GM23338 (cell line): ENCODE data around the gene EPG5. TPM values are rescaled to one million over a fixed set of nuclear protein-coding genes. Genes with fewer than 3 reads are reported as not detected.

Experiments used
- ATAC-seq: fragments of 200-7000 bp; cut with Tn5 transposase; 3 replicates; pipeline ENCODE4 v1.9.1; 2020
- DNase-seq: peaks from one replicate; pipeline ENCODE4 v3.0.0-alpha.2; 2015; ENCODE audit warnings: low spot score
- H2AFZ ChIP-seq: fragments of 200-600 bp; sonication (generic); 2 replicates; pipeline ENCODE4 v1.8.0; 2016; ENCODE audit warnings: antibody characterized with exemption, mild to moderate bottlenecking, moderate library complexity
- H3F3A ChIP-seq: fragments of 200-600 bp; sonication (generic); replicated peaks from 2 replicates; pipeline ENCODE4 v1.8.0; 2017; ENCODE audit warnings: antibody characterized with exemption, mixed run types, low read depth
- H3K27ac ChIP-seq: fragments of 200-600 bp; sonication (generic); 2 replicates; pipeline ENCODE4 v1.6.1; 2016; ENCODE audit warnings: low read depth
- H3K27me3 ChIP-seq: fragments of 200-600 bp; sonication (generic); 2 replicates; pipeline ENCODE4 v1.8.0; 2016; ENCODE audit warnings: mild to moderate bottlenecking, mixed run types, moderate library complexity; ENCODE audit not compliant: insufficient read depth
- H3K36me3 ChIP-seq: fragments of 200-600 bp; sonication (generic); 2 replicates; pipeline ENCODE4 v1.8.0; 2016; ENCODE audit warnings: mild to moderate bottlenecking; ENCODE audit not compliant: insufficient read depth
- H3K4me1 ChIP-seq: fragments of 200-600 bp; sonication (generic); 2 replicates; pipeline ENCODE4 v1.8.0; 2016; ENCODE audit warnings: mild to moderate bottlenecking, moderate library complexity; ENCODE audit not compliant: insufficient read depth
- H3K4me2 ChIP-seq: fragments of 200-600 bp; sonication (generic); 2 replicates; pipeline ENCODE4 v1.7.1; 2017; ENCODE audit warnings: mixed run types
- H3K4me3 ChIP-seq: fragments of 200-600 bp; sonication (generic); 2 replicates; pipeline ENCODE4 v1.6.1; 2016; ENCODE audit warnings: mixed run types
- H3K79me2 ChIP-seq: fragments of 200-600 bp; sonication (generic); replicated peaks from 2 replicates; pipeline ENCODE4 v1.8.0; 2017; ENCODE audit warnings: mild to moderate bottlenecking; ENCODE audit not compliant: insufficient read depth
- H3K9me2 ChIP-seq: fragments of 200-600 bp; sonication (generic); 2 replicates; pipeline ENCODE4 v1.8.0; 2017; ENCODE audit not compliant: insufficient read depth
- H4K20me1 ChIP-seq: fragments of 200-600 bp; sonication (generic); replicated peaks from 2 replicates; pipeline ENCODE4 v1.8.0; 2017; ENCODE audit warnings: mild to moderate bottlenecking; ENCODE audit not compliant: insufficient read depth
- H3K27ac Mint-ChIP-seq: 2 replicates; pipeline ENCODE4 v1.8.0; 2020; ENCODE audit warnings: inconsistent platforms, mild to moderate bottlenecking, moderate library complexity, mixed read lengths
- H3K27me3 Mint-ChIP-seq: 3 replicates; pipeline ENCODE4 v1.8.0; 2022; ENCODE audit warnings: low read depth, mild to moderate bottlenecking, moderate library complexity, mixed read lengths, inconsistent platforms; ENCODE audit not compliant: insufficient read depth, poor library complexity
- H3K36me3 Mint-ChIP-seq: 3 replicates; pipeline ENCODE4 v1.8.0; 2021; ENCODE audit warnings: low read depth, mild to moderate bottlenecking, inconsistent platforms, moderate library complexity, mixed read lengths
- H3K4me1 Mint-ChIP-seq: 3 replicates; pipeline ENCODE4 v1.8.0; 2020; ENCODE audit warnings: mild to moderate bottlenecking, inconsistent platforms, mixed read lengths
- H3K4me3 Mint-ChIP-seq: 3 replicates; pipeline ENCODE4 v1.8.0; 2021; ENCODE audit warnings: moderate library complexity, mild to moderate bottlenecking, inconsistent platforms, mixed read lengths
- H3K9me3 Mint-ChIP-seq: 3 replicates; pipeline ENCODE4 v1.8.0; 2020; ENCODE audit warnings: moderate library complexity, mild to moderate bottlenecking, inconsistent platforms, mixed read lengths
- CREB1 ChIP-seq: fragments of 250-450 bp; sonication (Bioruptor Pico); IDR thresholded peaks from 2 replicates; pipeline ENCODE4 v1.5.0; 2020; ENCODE audit warnings: low read depth, mild to moderate bottlenecking, moderate library complexity
- CTCF ChIP-seq, 2 experiments: fragments of 200-600 bp in 1 of 2; sonication (generic) in 1 of 2; conservative IDR thresholded peaks; 2 replicates each; pipeline versions ENCODE4 v1.5.1 to v1.6.1; 2016 to 2017; ENCODE audit warnings: antibody characterized with exemption in 2 of 2, low read depth in 2 of 2, mild to moderate bottlenecking in 2 of 2, moderate library complexity in 1 of 2
- EZH2 ChIP-seq: fragments of 200-600 bp; sonication (generic); IDR thresholded peaks from one replicate; pipeline ENCODE4 v1.8.0; 2017; ENCODE audit warnings: antibody characterized with exemption, mild to moderate bottlenecking, low read depth; ENCODE audit not compliant: unreplicated experiment
- JUNB ChIP-seq: IDR thresholded peaks from one replicate; pipeline ENCODE4 v1.6.1; 2016; ENCODE audit warnings: antibody characterized with exemption; ENCODE audit not compliant: unreplicated experiment
- NANOG ChIP-seq: IDR thresholded peaks from 2 replicates; pipeline ENCODE4 v1.6.1; 2016; ENCODE audit warnings: antibody characterized with exemption, borderline replicate concordance
- POLR2AphosphoS5 ChIP-seq: IDR thresholded peaks from 2 replicates; pipeline ENCODE4 v1.6.1; 2016; ENCODE audit warnings: antibody characterized with exemption, low read depth
- REST ChIP-seq: IDR thresholded peaks from one replicate; pipeline ENCODE4 v1.6.1; 2018; ENCODE audit warnings: antibody characterized with exemption; ENCODE audit not compliant: unreplicated experiment
- STAT1 ChIP-seq: IDR thresholded peaks from one replicate; pipeline ENCODE4 v1.6.1; 2016; ENCODE audit warnings: antibody characterized with exemption; ENCODE audit not compliant: unreplicated experiment
- ZNF114 ChIP-seq: fragments of 250-450 bp; sonication (Bioruptor Pico); IDR thresholded peaks from 2 replicates; pipeline ENCODE4 v1.5.0; 2020; ENCODE audit warnings: mild to moderate bottlenecking, moderate library complexity
- ZNF331 ChIP-seq: fragments of 250-450 bp; sonication (Bioruptor Pico); IDR thresholded peaks from 2 replicates; pipeline ENCODE4 v1.5.0; 2020; ENCODE audit warnings: low read depth, mild to moderate bottlenecking, moderate library complexity
- ZNF462 ChIP-seq: fragments of 250-450 bp; sonication (Bioruptor Pico); IDR thresholded peaks from 2 replicates; pipeline ENCODE4 v1.5.0; 2020; ENCODE audit warnings: mild to moderate bottlenecking, moderate library complexity
- polyA plus RNA-seq: library from polyadenylated mRNA; unstranded; fragments of >200 nt; fragmentation: Nextera tagmentation; extraction: Ambion mirVana; gene quantifications from 2 replicates; pipeline ENCODE4 v1.2.1, GENCODE V29; 2016
- total RNA-seq: library from RNA; depleted of rRNA; stranded (reverse); fragments of >200 nt; shearing (Covaris generic); gene quantifications from 2 replicates; pipeline ENCODE4 v1.2.3, GENCODE V29; 2014

EPG5 gene
- total and polyA plus RNA-seq, 2 experiments from 2014 or later: 4.1 to 29.2 TPM

GRCh38 chr18:46002934-46003333 lies 35.8 kb upstream of the EPG5 start:
- no peaks in the 10 kb centered on the region for H4K20me1 ChIP-seq
- ATAC-seq: no peak
- H3K9me2 ChIP-seq: no peaks in the 10 kb centered on the region
- H3K79me2 ChIP-seq: no peaks in the 10 kb centered on the region
- H3K4me2 ChIP-seq: no peak overlapping the region
- no peaks in the 10 kb centered on the region for H3K36me3 ChIP-seq
- no peak overlapping the region for H3K27ac ChIP-seq
- no peak overlapping the region for H2AFZ ChIP-seq
- Mint-ChIP-seq H3K27ac (no peak overlapping the region), H3K4me3 (no peak overlapping the region), H3K9me3 (peaks cover 8% of the 10 kb centered on the region; the same call in 2 of the 3 replicates), H3K27me3 (no peaks in the 10 kb centered on the region), H3K36me3 (no peaks in the 10 kb centered on the region), H3K4me1 (peaks cover 16% of the 10 kb centered on the region)
- no peak for DNase-seq
- TF ChIP-seq CREB1 (CRISPR knock-in tag) (no peak), ZNF114 (CRISPR knock-in tag) (no peak), ZNF331 (CRISPR knock-in tag) (no peak), POLR2AphosphoS5 (no peak), ZNF462 (CRISPR knock-in tag) (no peak), REST (no peak), STAT1 (no peak), EZH2 (no peak), CTCF (conservative IDR thresholded peaks at IDR 0.05; ENCODE audit: low read depth in 2 of 2) (no peak), NANOG (no peak), JUNB (no peak)
- H3K4me3 ChIP-seq: no peak overlapping the region
- no peaks in the 10 kb centered on the region for H3K27me3 ChIP-seq
- no peaks in the 10 kb centered on the region for H3F3A ChIP-seq
- peaks cover 8% of the 10 kb centered on the region for H3K4me1 ChIP-seq
